Stimulated activated naive CD8-positive, alpha-beta T cell treated with anti-CD3 and anti-CD28 coated beads, Interleukin-15, Interleukin-2, amounts not matched to agents 100 ng/mL and 50 ng/mL, for 24 hours (primary cell): ENCODE measurements around the gene HELZ2.
"Not testable (repeated sequence)": the region's sequence is repeated elsewhere in the genome, so short reads cannot be mapped to it uniquely, and the experiment has no call there.

ENCODE experiments used
- H3K27ac Mint-ChIP-seq: one replicate; pipeline ENCODE4 v1.8.0; 2021; ENCODE audit warnings: mild to moderate bottlenecking, mixed read lengths
- H3K27me3 Mint-ChIP-seq: one replicate; pipeline ENCODE4 v1.8.0; 2021; ENCODE audit warnings: mixed read lengths
- H3K36me3 Mint-ChIP-seq: one replicate; pipeline ENCODE4 v1.8.0; 2021; ENCODE audit warnings: low read depth, mixed read lengths
- H3K4me1 Mint-ChIP-seq: one replicate; pipeline ENCODE4 v1.8.0; 2021; ENCODE audit warnings: low read depth, mixed read lengths
- H3K4me3 Mint-ChIP-seq: one replicate; pipeline ENCODE4 v1.8.0; 2021; ENCODE audit warnings: mild to moderate bottlenecking, mixed read lengths
- H3K9me3 Mint-ChIP-seq: one replicate; pipeline ENCODE4 v1.8.0; 2021; ENCODE audit warnings: mixed read lengths

Gene HELZ2

DNA sequence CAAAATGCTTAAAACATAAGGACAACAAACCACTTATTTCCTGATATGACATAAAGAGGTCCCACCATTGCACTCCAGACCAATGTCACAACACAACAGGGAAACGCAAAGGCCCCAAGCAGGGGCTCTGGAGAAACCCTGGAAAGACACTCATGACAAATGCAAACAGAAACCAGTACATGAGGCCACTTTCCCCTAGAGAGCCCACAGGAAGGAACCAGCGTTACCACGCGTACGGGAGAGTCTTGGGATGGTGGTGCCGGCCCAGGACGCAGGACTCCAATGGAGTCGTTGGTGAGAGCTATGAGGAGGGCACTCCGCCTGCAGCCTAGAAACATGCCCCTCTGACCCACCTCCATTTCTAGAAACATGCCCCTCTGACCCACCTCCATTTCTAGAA, 32.6 kb upstream of the HELZ2 start:
- Mint-ChIP-seq H3K36me3 (peaks cover 21% of the 10 kb centered on the region), H3K27me3 (no peaks in the 10 kb centered on the region), H3K27ac (no peak overlapping the region), H3K4me1 (peaks cover 6% of the 10 kb centered on the region), H3K4me3 (no peak overlapping the region), H3K9me3 (no peaks in the 10 kb centered on the region)

DNA sequence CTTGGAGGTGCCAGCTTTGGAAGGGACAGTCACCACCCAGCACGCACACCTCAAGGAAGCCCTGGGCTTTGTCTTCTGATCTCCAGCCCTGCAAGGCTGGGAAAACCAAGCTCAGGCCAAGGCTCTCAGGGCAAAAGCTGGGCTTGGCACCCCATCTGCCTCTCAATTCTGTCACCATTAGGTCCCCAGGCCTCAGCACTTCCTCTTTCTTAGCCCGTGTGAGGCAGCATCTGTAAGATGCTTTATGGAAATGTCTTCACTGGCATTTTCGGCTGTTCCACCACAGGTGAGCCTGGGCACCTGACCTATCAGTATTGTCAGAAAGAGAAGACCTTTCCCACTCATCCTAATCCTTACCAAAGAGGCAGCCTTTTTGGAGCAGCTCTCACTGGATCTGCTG, 28.3 kb upstream of the HELZ2 start:
- Mint-ChIP-seq H3K27ac (no peak overlapping the region), H3K4me1 (peaks cover 6% of the 10 kb centered on the region), H3K9me3 (no peaks in the 10 kb centered on the region), H3K36me3 (peaks cover 46% of the 10 kb centered on the region), H3K27me3 (no peaks in the 10 kb centered on the region), H3K4me3 (no peak overlapping the region)

DNA sequence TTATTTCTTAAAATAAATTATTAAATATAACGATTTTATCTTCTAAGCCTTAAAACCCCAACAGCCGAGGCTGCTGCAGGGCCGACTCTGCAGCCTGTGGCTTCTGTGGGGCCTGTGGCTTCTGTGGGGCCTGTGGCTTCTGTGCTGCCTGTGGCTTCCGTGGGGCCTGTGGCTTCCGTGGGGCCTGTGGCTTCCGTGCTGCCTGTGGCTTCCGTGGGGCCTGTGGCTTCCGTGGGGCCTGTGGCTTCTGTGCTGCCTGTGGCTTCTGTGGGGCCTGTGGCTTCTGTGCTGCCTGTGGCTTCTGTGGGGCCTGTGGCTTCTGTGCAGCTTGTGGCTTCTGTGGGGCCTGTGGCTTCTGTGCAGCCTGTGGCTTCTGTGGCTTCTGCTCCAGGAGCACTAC, 27.6 kb upstream of the HELZ2 start:
- not testable (repeated sequence) for H3K4me3 Mint-ChIP-seq, H3K27me3 Mint-ChIP-seq, H3K27ac Mint-ChIP-seq, H3K9me3 Mint-ChIP-seq, H3K4me1 Mint-ChIP-seq
- peaks cover 46% of the 10 kb centered on the region for H3K36me3 Mint-ChIP-seq

DNA sequence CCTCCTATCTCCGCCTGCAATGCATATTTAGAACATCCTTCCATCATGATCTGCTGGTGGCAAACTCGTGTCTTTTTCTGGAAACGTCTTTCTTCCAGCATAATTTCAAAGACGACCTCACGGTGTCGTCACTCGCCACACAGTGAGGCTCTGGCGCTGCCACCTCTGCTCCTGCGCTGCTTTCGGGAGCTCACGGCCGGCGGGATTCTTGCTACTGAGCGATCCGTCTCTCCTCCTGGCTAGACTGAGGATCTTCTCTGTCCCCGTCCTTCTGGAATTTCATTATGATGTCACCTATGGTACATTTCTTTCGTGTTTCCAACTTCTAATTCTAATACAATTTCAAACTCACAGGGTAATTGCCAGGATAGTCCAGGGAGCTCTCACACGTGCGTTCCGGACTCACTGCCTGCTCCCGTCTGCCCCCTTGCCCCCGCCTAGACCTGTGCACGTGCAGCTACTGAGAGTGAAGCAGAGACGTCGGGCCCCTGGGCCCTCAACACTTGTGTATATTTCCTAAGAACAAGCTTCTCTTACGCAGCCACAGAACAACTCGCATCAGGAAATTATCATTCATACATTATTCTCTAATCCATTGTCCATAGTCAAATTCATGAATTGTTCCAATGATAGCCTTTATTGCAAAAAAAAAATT, 25.5 kb upstream of the HELZ2 start:
- Mint-ChIP-seq H3K4me3 (no peak overlapping the region), H3K4me1 (no peaks in the 10 kb centered on the region), H3K9me3 (no peaks in the 10 kb centered on the region), H3K36me3 (peaks cover 54% of the 10 kb centered on the region), H3K27me3 (no peaks in the 10 kb centered on the region), H3K27ac (no peak overlapping the region)

DNA sequence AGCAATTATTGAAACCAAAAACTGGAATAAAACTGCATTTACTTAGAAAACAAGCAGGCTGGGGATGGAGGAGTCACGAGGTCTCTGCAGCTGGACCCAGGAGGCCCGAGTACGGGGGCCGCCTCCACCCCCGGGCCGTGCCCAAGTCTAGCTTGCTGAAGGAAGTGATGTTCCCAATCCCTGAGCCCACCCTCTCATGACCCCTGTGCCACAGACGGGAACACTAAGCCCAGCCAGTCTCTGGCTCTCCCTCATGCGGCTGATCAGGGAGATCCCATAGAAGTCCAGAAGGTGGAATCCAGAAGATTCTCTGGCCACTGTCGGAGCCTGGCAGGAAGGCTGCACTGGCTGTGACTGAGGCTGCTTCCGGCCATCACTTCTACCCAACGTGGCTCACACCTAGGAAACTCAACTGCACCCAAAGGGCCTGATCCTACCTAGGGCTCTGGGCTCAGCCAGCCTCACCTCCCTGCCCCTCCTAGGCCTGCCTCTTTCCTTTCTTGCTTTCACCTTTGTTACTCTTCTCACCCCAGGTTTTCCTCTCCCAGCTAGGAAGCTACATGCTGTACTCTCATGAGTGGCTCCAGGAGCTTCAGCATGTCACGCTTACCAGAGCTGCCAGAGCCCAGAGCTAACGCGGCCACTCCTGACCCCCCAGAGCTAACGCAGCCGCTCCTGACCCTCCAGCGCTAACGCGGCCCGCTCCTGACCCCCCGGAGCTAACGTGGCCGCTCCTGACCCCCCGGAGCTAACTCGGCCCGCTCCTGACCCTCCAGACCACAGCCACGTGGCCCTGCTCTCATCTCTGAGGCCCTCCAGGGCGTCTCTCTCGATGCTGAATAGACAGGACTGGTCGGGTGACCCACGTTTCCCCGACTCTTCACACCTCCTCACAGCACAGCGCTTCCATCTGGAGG, 24.7 kb upstream of the HELZ2 start:
- H3K4me3 Mint-ChIP-seq: no peak overlapping the region
- peaks cover 49% of the 10 kb centered on the region for H3K36me3 Mint-ChIP-seq
- H3K9me3 Mint-ChIP-seq: no peaks in the 10 kb centered on the region
- no peak overlapping the region for H3K27ac Mint-ChIP-seq
- no peaks in the 10 kb centered on the region for H3K27me3 Mint-ChIP-seq
- H3K4me1 Mint-ChIP-seq: no peaks in the 10 kb centered on the region

DNA sequence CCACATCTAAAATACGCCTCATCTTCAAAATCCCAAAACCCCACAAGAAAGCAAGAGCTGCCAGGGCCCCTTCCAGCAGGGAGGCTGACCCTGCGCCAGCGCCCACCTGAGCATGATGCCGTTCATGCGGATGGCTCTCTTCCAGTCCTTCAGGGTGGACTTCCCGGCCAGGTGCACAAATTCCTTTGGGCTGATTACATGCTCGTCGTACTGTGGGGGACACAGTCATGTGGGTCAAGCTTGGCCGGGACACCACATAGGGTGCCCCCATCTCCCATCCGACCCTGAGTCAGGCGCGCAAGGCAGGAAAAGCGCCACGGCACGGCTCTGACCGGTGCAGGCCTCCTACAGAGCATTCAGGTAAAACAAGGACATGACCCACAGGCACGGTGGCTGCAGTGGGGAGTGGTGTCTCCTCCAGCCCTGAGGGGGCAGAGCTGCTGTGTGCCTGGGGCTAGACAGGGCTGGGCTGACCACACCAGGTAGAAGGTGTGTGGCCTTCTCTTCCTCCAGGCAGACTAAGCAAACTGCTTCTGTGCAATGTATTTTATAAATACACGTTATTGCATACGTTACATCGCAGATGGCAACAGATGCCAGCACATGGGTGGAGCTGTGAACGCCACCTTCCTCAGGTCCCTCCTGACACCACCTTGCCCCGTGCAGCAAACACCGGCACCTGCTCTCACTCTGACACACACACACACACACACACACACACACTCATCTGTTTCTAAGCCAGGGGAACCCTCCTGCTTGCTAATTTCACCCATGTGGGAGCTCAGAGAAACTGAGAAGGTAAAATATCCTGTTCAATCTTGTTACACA, 23.8 kb upstream of the HELZ2 start:
- Mint-ChIP-seq H3K4me1 (no peaks in the 10 kb centered on the region), H3K36me3 (peaks cover 51% of the 10 kb centered on the region), H3K27me3 (no peaks in the 10 kb centered on the region)

DNA sequence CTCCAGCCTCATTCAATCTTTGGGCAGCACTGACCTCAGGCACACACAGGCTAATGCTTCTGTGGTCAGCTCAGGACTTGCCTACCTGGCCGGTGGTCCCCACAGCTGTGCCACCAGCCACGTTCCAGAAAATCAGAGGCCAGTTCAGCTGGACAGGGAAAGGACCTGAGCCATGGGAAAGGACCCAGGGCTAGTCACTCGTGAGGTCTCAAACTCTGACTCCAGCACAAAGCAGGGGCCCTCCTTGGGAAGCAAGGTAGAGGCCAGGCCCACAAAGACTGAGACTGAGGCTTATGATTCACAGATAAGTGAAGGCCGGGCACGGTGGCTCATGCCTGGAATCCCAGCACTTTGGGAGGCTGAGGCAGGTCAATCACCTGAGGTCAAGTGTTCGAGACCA, 22.4 kb upstream of the HELZ2 start:
- Mint-ChIP-seq H3K9me3 (no peaks in the 10 kb centered on the region), H3K4me3 (no peak overlapping the region), H3K27ac (no peak overlapping the region), H3K36me3 (peaks cover 45% of the 10 kb centered on the region), H3K4me1 (no peaks in the 10 kb centered on the region), H3K27me3 (no peaks in the 10 kb centered on the region)

More for the DNA sequence above, 23.8 kb upstream of the HELZ2 start:
- H3K27ac Mint-ChIP-seq: no peak overlapping the region
- H3K4me3 Mint-ChIP-seq: no peak overlapping the region
- no peaks in the 10 kb centered on the region for H3K9me3 Mint-ChIP-seq

DNA sequence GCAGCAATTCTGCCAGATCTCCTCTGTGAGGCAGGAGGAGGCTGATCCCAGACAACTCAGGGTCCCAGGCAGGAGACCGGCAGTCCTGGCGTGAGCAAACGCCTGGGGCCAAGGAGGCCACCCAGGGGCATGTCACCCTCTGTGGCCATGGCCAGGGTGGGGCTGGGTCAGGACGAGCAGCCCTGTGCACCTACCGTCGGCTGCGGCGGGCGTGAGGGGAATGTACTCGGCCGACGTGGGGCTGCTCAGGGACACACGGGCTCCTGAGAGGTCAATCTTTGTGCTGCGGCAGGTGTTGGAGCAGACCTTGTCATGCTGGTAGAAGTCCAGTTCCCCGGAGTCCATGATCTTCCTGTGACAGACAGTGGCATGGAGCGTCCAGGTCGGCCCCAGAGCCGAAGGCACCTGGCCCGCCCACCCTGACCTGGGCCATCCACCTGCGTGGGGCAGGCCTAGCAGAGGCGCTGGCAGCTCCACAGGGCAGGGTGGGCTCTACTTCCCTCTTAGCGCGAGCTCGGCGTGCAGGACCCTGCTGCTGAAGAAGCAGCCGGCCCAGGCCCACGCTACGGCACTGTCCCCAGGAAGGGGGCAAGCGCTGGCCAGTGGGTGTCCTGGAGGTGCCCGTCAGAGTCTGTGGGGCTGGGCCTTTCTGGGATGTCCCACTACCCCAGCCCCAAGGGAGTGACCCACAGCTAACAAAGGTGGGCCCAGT, 21.5 kb upstream of the HELZ2 start:
- Mint-ChIP-seq H3K4me1 (no peaks in the 10 kb centered on the region), H3K36me3 (peaks cover 44% of the 10 kb centered on the region)

DNA sequence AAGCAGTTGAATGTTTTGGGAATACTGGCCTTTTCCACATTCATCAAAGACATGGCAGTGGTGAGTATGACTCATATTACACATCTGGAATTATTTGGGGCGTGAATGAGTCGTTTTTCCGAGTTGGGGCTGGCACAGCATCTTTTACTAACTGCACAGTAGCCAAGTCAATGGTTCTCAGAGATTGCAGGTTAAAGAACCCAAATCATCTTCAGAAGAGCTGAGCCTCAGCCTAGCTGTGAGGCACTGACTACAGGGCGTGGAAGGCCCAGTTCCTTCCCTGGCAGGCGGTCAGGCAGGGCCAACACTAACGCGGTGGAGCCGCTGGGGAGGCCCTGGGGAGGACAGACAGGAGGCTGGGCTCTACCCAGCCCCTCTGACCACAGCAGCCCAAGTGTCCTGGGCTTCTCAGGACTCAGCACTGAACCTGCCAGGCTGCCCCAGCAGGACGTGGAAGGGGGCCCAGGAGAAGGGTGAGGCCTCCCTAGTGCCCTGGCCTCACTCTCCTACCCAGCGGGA, 20.1 kb upstream of the HELZ2 start:
- H3K27ac Mint-ChIP-seq: no peak overlapping the region

More for the DNA sequence above, 21.5 kb upstream of the HELZ2 start:
- no peaks in the 10 kb centered on the region for H3K27me3 Mint-ChIP-seq
- H3K9me3 Mint-ChIP-seq: no peaks in the 10 kb centered on the region
- no peak overlapping the region for H3K4me3 Mint-ChIP-seq
- H3K27ac Mint-ChIP-seq: no peak overlapping the region

DNA sequence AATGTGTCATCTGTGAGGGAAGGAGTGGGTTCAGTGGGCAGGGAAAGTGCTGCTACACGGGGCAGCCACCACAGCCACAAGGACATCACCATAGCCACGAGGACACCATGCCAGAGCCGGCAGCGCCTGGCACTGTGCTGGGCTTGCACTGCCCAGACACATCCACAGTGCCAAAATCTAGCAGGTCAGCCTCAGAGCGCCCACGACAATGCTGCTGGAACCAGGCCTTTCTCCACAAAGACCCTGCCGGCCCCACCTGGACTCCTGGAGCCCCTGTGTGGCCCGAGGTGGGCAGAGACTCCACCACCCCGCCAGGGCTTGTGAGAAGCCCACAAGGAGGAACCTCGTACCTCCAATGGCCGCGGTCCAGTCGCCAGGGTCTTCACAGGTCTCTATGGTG, 18.6 kb upstream of the HELZ2 start:
- no peaks in the 10 kb centered on the region for H3K9me3 Mint-ChIP-seq
- no peak overlapping the region for H3K4me3 Mint-ChIP-seq
- H3K27ac Mint-ChIP-seq: no peak overlapping the region
- peaks cover 46% of the 10 kb centered on the region for H3K36me3 Mint-ChIP-seq
- no peaks in the 10 kb centered on the region for H3K27me3 Mint-ChIP-seq
- H3K4me1 Mint-ChIP-seq: peaks cover 5% of the 10 kb centered on the region

More for the DNA sequence above, 20.1 kb upstream of the HELZ2 start:
- Mint-ChIP-seq H3K36me3 (peaks cover 48% of the 10 kb centered on the region), H3K27me3 (no peaks in the 10 kb centered on the region), H3K4me1 (no peaks in the 10 kb centered on the region), H3K4me3 (no peak overlapping the region), H3K9me3 (no peaks in the 10 kb centered on the region)

DNA sequence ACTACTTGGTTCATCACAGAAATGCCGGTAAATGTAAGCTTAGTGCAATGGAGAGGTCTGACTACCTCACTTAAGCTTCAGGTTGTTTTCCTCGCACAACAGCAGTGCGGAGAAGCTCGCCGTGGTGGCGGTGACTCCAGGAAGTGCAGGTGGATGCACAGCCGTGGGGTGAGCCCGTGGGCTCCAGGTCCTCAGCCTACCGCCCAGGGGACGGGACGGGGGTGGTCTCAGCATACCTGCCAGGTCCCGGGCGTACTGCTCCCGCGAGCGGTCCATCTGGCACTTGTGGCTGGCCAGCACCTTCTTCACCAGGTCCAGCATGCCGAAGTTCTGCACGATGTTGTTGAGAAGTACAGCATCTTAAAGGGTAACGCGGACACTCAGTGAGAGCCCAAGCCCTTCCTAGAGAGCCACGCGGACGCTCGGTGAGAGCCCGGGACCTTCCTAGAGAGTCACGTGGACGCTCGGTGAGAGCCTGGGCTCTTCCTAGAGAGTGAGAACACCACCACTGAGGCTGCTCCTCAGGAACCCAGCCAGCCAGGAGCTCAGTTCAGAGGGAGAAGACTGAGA, 17.8 kb upstream of the HELZ2 start:
- H3K27me3 Mint-ChIP-seq: no peaks in the 10 kb centered on the region
- peaks cover 43% of the 10 kb centered on the region for H3K36me3 Mint-ChIP-seq
- no peak overlapping the region for H3K4me3 Mint-ChIP-seq
- H3K4me1 Mint-ChIP-seq: peaks cover 5% of the 10 kb centered on the region
- no peak overlapping the region for H3K27ac Mint-ChIP-seq
- no peaks in the 10 kb centered on the region for H3K9me3 Mint-ChIP-seq

DNA sequence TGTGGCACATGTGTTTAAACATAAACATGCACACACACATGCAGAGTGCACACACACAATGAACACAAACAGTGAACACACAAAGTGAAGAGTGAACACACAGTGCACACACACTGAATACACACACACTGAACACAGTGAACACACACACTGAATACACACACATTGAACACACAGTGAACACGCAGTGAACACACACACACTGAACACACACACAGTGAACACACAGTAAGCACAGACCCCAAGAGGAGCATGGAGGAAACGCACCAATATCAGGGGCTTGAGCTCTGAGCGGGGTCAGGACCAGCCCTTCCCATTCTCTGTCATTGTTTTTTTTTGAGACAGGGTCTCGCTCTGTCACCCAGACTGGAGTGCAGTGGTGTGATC, 17.1 kb upstream of the HELZ2 start:
- H3K27me3 Mint-ChIP-seq: no peaks in the 10 kb centered on the region
- no peaks in the 10 kb centered on the region for H3K9me3 Mint-ChIP-seq
- H3K4me3 Mint-ChIP-seq: no peak overlapping the region
- H3K27ac Mint-ChIP-seq: no peak overlapping the region
- peaks cover 43% of the 10 kb centered on the region for H3K36me3 Mint-ChIP-seq
- H3K4me1 Mint-ChIP-seq: peaks cover 5% of the 10 kb centered on the region

DNA sequence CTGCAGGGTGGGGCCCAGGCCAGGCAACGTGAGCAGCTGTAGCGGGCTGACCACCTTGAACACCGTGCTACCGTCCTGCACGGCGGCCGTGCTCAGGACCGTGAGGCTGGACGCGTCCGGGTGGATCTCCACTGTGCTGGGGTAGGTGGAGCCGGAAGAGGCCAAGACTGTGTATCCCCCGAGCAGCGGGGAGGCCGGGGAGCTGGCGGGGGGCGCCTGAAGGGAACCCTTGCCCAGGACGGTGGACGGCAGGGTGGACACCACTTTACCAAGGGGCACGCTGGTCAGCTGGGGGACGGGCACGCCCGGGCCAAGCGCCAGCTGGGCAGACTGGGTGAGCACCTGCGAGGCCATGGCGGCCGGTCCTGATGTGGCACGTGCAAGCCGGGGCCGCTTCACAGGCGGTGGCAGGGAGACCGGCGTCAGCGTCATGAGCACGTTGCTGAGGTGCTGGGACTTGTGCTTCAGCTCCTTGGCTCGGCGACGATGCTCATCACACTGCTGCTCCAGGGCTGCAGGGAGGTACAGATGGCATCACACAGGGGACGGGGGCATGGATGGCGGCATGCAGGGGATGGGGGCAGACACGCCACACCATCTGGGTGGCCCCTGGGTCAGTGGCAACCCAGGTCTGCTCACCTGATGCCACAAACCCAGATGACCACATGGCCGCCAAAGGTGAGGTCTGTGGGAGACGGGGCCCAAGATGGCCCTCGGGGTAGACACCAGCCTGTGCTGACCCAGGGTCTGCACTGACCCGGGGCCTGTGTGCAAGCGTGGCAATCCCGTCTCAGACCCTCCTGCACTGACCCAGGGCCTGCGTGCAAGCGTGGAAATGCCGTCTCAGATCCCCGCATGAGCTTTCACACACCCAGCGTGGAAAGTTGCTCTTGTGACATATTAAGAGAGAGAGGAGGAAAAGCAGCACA, 16.4 kb upstream of the HELZ2 start:
- Mint-ChIP-seq H3K27ac (no peak overlapping the region), H3K27me3 (no peaks in the 10 kb centered on the region), H3K36me3 (peaks cover 42% of the 10 kb centered on the region), H3K9me3 (no peaks in the 10 kb centered on the region), H3K4me1 (peaks cover 5% of the 10 kb centered on the region), H3K4me3 (no peak overlapping the region)
